Measurements from ENCODE around the gene COL26A1. TPM values are rescaled to one million over a fixed set of nuclear protein-coding genes. Genes with fewer than 3 reads are reported as not detected.

COL26A1 gene
- total and polyA plus RNA-seq, 2 of the 4 experiments (the other 2 are of a cell fraction) = not detected

DNA sequence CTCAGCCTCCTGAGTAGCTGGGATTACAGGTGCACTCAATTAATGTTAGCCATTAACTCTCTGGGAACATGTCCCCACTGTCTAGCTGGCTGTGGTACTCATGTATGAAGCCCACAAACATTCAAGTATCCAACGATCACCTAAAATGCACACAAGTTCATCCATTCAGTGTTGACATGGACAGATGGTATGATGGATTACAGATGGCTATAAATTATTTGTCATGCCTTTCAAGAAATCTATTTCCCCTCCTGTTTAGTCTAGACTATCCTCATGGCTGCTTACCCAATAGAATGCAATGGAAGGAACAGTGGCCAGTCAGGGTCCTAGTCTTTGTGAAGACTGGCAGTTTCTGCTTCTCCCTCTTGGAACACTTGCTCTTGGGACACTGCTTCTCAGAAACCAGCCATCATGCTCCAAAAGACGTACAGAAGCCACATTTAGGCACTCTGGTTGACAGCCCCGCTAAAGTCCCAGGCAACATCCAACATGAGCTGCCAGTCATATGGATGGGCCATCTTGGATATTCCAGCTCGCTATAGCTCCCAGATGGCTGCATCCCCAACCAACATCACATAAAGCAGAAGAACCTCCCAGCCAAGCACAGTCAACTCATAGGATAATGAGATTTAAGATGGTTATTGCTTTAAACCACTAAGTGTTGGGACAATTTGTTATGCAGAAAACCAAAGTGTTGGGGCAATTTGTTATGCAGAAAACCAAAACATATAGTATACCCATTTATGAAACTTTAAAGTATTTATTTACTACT is 233.3 kb downstream of the COL26A1 start:
- ChIA-PET CTCF (no interaction called here), POLR2A (ENCODE audit: unreplicated experiment) (no interaction called here)
- no peak overlapping the region for H4K5ac ChIP-seq (ENCODE audit: low read depth, low read length)
- H3K4ac ChIP-seq (ENCODE audit: low read depth, low read length) = no peak overlapping the region
- no peak overlapping the region for H3K27ac ChIP-seq (ENCODE audit: insufficient read depth, low read length)
- no peaks in the 10 kb centered on the region for H3K4me1 ChIP-seq (ENCODE audit: control insufficient read depth, insufficient read depth, low read length)
- TF ChIP-seq CHD1 (IDR thresholded peaks at IDR 0.05; ENCODE audit: low read depth, low read length) = no peak
- TF ChIP-seq RCOR1 (IDR thresholded peaks at IDR 0.05; ENCODE audit: insufficient replicate concordance, low read length) = no peak
- no peak for TF ChIP-seq RFX5 (IDR thresholded peaks at IDR 0.05; ENCODE audit: low read depth, low read length)
- TF ChIP-seq MXI1 (IDR thresholded peaks at IDR 0.05; ENCODE audit: borderline replicate concordance, low read depth, low read length) = no peak
- TF ChIP-seq MAFK (IDR thresholded peaks at IDR 0.05; ENCODE audit: low read depth, low read length) = no peak
- no peak for TF ChIP-seq RAD21 (IDR thresholded peaks at IDR 0.05; ENCODE audit: low read length)
- TF ChIP-seq CEBPB (IDR thresholded peaks at IDR 0.05; ENCODE audit: low read depth, low read length) = no peak
- TF ChIP-seq, protein P1, sequence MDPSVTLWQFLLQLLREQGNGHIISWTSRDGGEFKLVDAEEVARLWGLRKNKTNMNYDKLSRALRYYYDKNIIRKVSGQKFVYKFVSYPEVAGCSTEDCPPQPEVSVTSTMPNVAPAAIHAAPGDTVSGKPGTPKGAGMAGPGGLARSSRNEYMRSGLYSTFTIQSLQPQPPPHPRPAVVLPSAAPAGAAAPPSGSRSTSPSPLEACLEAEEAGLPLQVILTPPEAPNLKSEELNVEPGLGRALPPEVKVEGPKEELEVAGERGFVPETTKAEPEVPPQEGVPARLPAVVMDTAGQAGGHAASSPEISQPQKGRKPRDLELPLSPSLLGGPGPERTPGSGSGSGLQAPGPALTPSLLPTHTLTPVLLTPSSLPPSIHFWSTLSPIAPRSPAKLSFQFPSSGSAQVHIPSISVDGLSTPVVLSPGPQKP (IDR thresholded peaks at IDR 0.05; ENCODE audit: borderline replicate concordance, low read depth, low read length) = no peak
- TF ChIP-seq, protein P2, sequence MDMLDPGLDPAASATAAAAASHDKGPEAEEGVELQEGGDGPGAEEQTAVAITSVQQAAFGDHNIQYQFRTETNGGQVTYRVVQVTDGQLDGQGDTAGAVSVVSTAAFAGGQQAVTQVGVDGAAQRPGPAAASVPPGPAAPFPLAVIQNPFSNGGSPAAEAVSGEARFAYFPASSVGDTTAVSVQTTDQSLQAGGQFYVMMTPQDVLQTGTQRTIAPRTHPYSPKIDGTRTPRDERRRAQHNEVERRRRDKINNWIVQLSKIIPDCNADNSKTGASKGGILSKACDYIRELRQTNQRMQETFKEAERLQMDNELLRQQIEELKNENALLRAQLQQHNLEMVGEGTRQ (IDR thresholded peaks at IDR 0.05; ENCODE audit: low read depth, low read length) = no peak
- TF ChIP-seq MAZ (IDR thresholded peaks at IDR 0.05; ENCODE audit: borderline replicate concordance, low read depth, low read length) = no peak
- no peak for TF ChIP-seq POLR2A (IDR thresholded peaks at IDR 0.05; ENCODE audit: low read depth, low read length)
- no peak for TF ChIP-seq FOS (IDR thresholded peaks at IDR 0.05; ENCODE audit: low read depth, low read length)
- TF ChIP-seq NFE2L2 (IDR thresholded peaks at IDR 0.05; ENCODE audit: low read depth, low read length) = no peak
- no peak for TF ChIP-seq BHLHE40 (IDR thresholded peaks at IDR 0.05; ENCODE audit: low read depth, low read length)
- TF ChIP-seq, protein P3, sequence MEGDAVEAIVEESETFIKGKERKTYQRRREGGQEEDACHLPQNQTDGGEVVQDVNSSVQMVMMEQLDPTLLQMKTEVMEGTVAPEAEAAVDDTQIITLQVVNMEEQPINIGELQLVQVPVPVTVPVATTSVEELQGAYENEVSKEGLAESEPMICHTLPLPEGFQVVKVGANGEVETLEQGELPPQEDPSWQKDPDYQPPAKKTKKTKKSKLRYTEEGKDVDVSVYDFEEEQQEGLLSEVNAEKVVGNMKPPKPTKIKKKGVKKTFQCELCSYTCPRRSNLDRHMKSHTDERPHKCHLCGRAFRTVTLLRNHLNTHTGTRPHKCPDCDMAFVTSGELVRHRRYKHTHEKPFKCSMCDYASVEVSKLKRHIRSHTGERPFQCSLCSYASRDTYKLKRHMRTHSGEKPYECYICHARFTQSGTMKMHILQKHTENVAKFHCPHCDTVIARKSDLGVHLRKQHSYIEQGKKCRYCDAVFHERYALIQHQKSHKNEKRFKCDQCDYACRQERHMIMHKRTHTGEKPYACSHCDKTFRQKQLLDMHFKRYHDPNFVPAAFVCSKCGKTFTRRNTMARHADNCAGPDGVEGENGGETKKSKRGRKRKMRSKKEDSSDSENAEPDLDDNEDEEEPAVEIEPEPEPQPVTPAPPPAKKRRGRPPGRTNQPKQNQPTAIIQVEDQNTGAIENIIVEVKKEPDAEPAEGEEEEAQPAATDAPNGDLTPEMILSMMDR (conservative IDR thresholded peaks at IDR 0.05; ENCODE audit: low read depth, low read length) = no peak
- TF ChIP-seq SMC3 (IDR thresholded peaks at IDR 0.05; ENCODE audit: low read depth, low read length) = no peak
- no peak overlapping the region for H4K91ac ChIP-seq (ENCODE audit: insufficient read depth, low read depth, low read length)
- DNase-seq (no peak), ATAC-seq (ENCODE audit: low read depth) (no peak)
- no peak overlapping the region for H3K56ac ChIP-seq (ENCODE audit: extremely low read depth, insufficient read depth, low read length)
- WGBS, 2 experiments (ENCODE audit: extremely low coverage in 2 of 2, insufficient read length in 1 of 2) = 40% methylated on average over 1 of the region's 4 CpGs; no CpG with 5 or more reads in 1 of the 2 experiments
- H2AK9ac ChIP-seq (replicated peaks; ENCODE audit: low read depth, low read length, poor library complexity) = no peak overlapping the region
- H2BK120ac ChIP-seq (ENCODE audit: low read depth, low read length) = no peak overlapping the region
- H3K9me1 ChIP-seq (ENCODE audit: insufficient read depth, low read length) = no peaks in the 10 kb centered on the region
- no peak overlapping the region for H4K8ac ChIP-seq (ENCODE audit: low read depth in 2 of 2, low read length in 2 of 2)
- no peak overlapping the region for H3K9ac ChIP-seq (ENCODE audit: low read depth, low read length)
- H2AFZ ChIP-seq (replicated peaks; ENCODE audit: low read length, poor library complexity) = no peak overlapping the region
- H3K4me3 ChIP-seq (ENCODE audit: insufficient read depth, low read depth, low read length) = no peak overlapping the region
- no peaks in the 10 kb centered on the region for H4K20me1 ChIP-seq (ENCODE audit: insufficient read depth, low read length)
- no peak overlapping the region for H2AK5ac ChIP-seq (ENCODE audit: low read depth, low read length)
- H3K79me1 ChIP-seq (ENCODE audit: low read depth in 1 of 2, low read length in 2 of 2) = no peaks in the 10 kb centered on the region
- H2BK20ac ChIP-seq (ENCODE audit: low read depth, low read length) = no peak overlapping the region
- peaks cover 26% of the 10 kb centered on the region for H3K27me3 ChIP-seq (ENCODE audit: control insufficient read depth, insufficient read depth, low read length)
- no peak overlapping the region for H3K23ac ChIP-seq (ENCODE audit: low read depth, low read length)
- dilution Hi-C loops (cut with HindIII; ENCODE audit: low sequenced_read_pairs, unreplicated experiment) = no loop called here
- peaks cover 3% of the 10 kb centered on the region for H3K9me3 ChIP-seq (ENCODE audit: control insufficient read depth, insufficient read depth, low read length)
- intact Hi-C loops (cut with micrococcal nuclease) = no loop called here
- no peak overlapping the region for H3K4me2 ChIP-seq (ENCODE audit: low read depth, low read length)
- no peak overlapping the region for H2BK15ac ChIP-seq (ENCODE audit: low read depth, low read length)
- BruUV-seq (replicated peaks) = no TSS peak
- no peak overlapping the region for H2BK5ac ChIP-seq (ENCODE audit: low read depth, low read length, poor library complexity, severe bottlenecking)
- no peak overlapping the region for H3K14ac ChIP-seq (replicated peaks; ENCODE audit: low read depth, low read length)
- H3K36me3 ChIP-seq (ENCODE audit: control insufficient read depth, insufficient read depth, low read length) = no peaks in the 10 kb centered on the region
- no peak overlapping the region for H3K18ac ChIP-seq (ENCODE audit: low read depth, low read length)
- in situ Hi-C loops (cut with MboI; ENCODE audit: low sequenced_read_pairs) = no loop called here
